H9 (cell line): ENCODE measurements around the gene WDR36. TPM values are rescaled to one million over a fixed set of nuclear protein-coding genes. Genes with fewer than 3 reads are reported as not detected.

Experiments used
- DNase-seq: peaks from one replicate; pipeline ENCODE4 v3.0.0-alpha.2; 2017
- H2AFZ ChIP-seq: one replicate; pipeline ENCODE4 v1.6.1; 2013; ENCODE audit warnings: mild to moderate bottlenecking, low read length, control low read depth, moderate library complexity
- H2AK5ac ChIP-seq: 2 replicates; pipeline ENCODE4 v1.6.1; 2013; ENCODE audit warnings: low read length, control low read depth, mixed read lengths; ENCODE audit not compliant: insufficient read length
- H2BK120ac ChIP-seq: one replicate; pipeline ENCODE4 v1.6.1; 2013; ENCODE audit warnings: low read depth, mild to moderate bottlenecking, low read length, control low read depth, inconsistent platforms; ENCODE audit not compliant: poor library complexity, severe bottlenecking
- H2BK12ac ChIP-seq: 2 replicates; pipeline ENCODE4 v1.6.1; 2013; ENCODE audit warnings: low read length, control low read depth, mixed read lengths, low read depth; ENCODE audit not compliant: insufficient read length
- H2BK15ac ChIP-seq: 2 replicates; pipeline ENCODE4 v1.6.1; 2013; ENCODE audit warnings: low read depth, low read length, control low read depth
- H2BK20ac ChIP-seq: one replicate; pipeline ENCODE4 v1.6.1; 2013; ENCODE audit warnings: low read depth, mild to moderate bottlenecking, low read length, control low read depth, inconsistent platforms; ENCODE audit not compliant: poor library complexity, severe bottlenecking
- H2BK5ac ChIP-seq: 2 replicates; pipeline ENCODE4 v1.6.1; 2013; ENCODE audit warnings: low read length, control low read depth, mixed read lengths; ENCODE audit not compliant: insufficient read length
- H3K14ac ChIP-seq: 2 replicates; pipeline ENCODE4 v1.6.1; 2013; ENCODE audit warnings: low read length, control low read depth; ENCODE audit not compliant: insufficient read depth
- H3K18ac ChIP-seq: 2 replicates; pipeline ENCODE4 v1.6.1; 2013; ENCODE audit warnings: low read depth, mild to moderate bottlenecking, mixed read lengths, low read length, control low read depth; ENCODE audit not compliant: insufficient read length
- H3K23ac ChIP-seq: 2 replicates; pipeline ENCODE4 v1.6.1; 2013; ENCODE audit warnings: low read length, control low read depth, mixed read lengths, low read depth; ENCODE audit not compliant: insufficient read length
- H3K23me2 ChIP-seq: 2 replicates; pipeline ENCODE4 v1.6.1; 2013; ENCODE audit warnings: low read depth, mild to moderate bottlenecking, mixed read lengths, low read length, control low read depth; ENCODE audit not compliant: insufficient read length, poor library complexity, severe bottlenecking
- H3K27ac ChIP-seq: 2 replicates; pipeline ENCODE4 v1.5.1; 2013; ENCODE audit warnings: low read length, control low read depth, mixed read lengths, low read depth; ENCODE audit not compliant: insufficient read length
- H3K27me3 ChIP-seq: 2 replicates; pipeline ENCODE4 v1.6.1; 2013; ENCODE audit warnings: low read length, control low read depth, inconsistent platforms; ENCODE audit not compliant: insufficient read depth
- H3K4ac ChIP-seq: 2 replicates; pipeline ENCODE4 v1.6.1; 2013; ENCODE audit warnings: low read depth, mild to moderate bottlenecking, control low read depth, inconsistent platforms, low read length, moderate library complexity
- H3K4me1 ChIP-seq: 2 replicates; pipeline ENCODE4 v1.6.1; 2013; ENCODE audit warnings: low read length, control low read depth, inconsistent platforms; ENCODE audit not compliant: insufficient read depth
- H3K4me2 ChIP-seq: 2 replicates; pipeline ENCODE4 v1.6.1; 2013; ENCODE audit warnings: low read length, control low read depth, mixed read lengths; ENCODE audit not compliant: insufficient read length, insufficient read depth
- H3K56ac ChIP-seq: 2 replicates; pipeline ENCODE4 v1.6.1; 2013; ENCODE audit warnings: low read depth, mild to moderate bottlenecking, mixed read lengths, low read length, control low read depth; ENCODE audit not compliant: insufficient read length
- H3K79me1 ChIP-seq: 2 replicates; pipeline ENCODE4 v1.6.1; 2013; ENCODE audit warnings: low read depth, mild to moderate bottlenecking, moderate library complexity, low read length, control low read depth, inconsistent platforms; ENCODE audit not compliant: insufficient read depth, poor library complexity, severe bottlenecking
- H3K79me2 ChIP-seq: 2 replicates; pipeline ENCODE4 v1.6.1; 2013; ENCODE audit warnings: low read length, control low read depth, inconsistent platforms; ENCODE audit not compliant: insufficient read depth
- H3K9ac ChIP-seq: 2 replicates; pipeline ENCODE4 v1.6.1; 2013; ENCODE audit warnings: low read length, control low read depth, mixed read lengths; ENCODE audit not compliant: insufficient read length; ENCODE audit errors: extremely low read depth
- H3K9me3 ChIP-seq: one replicate; pipeline ENCODE4 v1.6.1; 2013; ENCODE audit warnings: low read depth, low read length, inconsistent platforms; ENCODE audit not compliant: control insufficient read depth
- H3T11ph ChIP-seq: one replicate; pipeline ENCODE4 v1.6.1; 2013; ENCODE audit warnings: mild to moderate bottlenecking, low read length, control low read depth, inconsistent platforms
- H4K20me1 ChIP-seq: one replicate; pipeline ENCODE4 v1.6.1; 2013; ENCODE audit not compliant: control insufficient read depth, insufficient read length, insufficient read depth
- H4K5ac ChIP-seq: 2 replicates; pipeline ENCODE4 v1.6.1; 2013; ENCODE audit warnings: low read depth, mild to moderate bottlenecking, mixed read lengths, low read length, control low read depth; ENCODE audit not compliant: insufficient read length
- H4K8ac ChIP-seq: replicated peaks from 2 replicates; pipeline ENCODE4 v1.6.1; 2013; ENCODE audit warnings: low read length, control low read depth, mixed read lengths, low read depth; ENCODE audit not compliant: insufficient read length
- H4K91ac ChIP-seq: 2 replicates; pipeline ENCODE4 v1.6.1; 2013; ENCODE audit warnings: low read depth, mild to moderate bottlenecking, moderate library complexity, mixed read lengths, low read length, control low read depth; ENCODE audit not compliant: insufficient read length
- H3K27ac Mint-ChIP-seq, 3 experiments: 2 replicates in 2 of 3; 3 replicates in 1 of 3; pipeline ENCODE4 v1.8.0; 2020 to 2021; ENCODE audit warnings: mixed read lengths in 3 of 3, mild to moderate bottlenecking in 1 of 3, moderate library complexity in 1 of 3
- H3K27me3 Mint-ChIP-seq: 2 replicates; pipeline ENCODE4 v1.8.0; 2021; ENCODE audit warnings: low read depth, mild to moderate bottlenecking, moderate library complexity, mixed read lengths
- H3K36me3 Mint-ChIP-seq, 3 experiments: 2 replicates in 2 of 3; 3 replicates in 1 of 3; pipeline ENCODE4 v1.8.0; 2020 to 2021; ENCODE audit warnings: low read depth in 3 of 3, mixed read lengths in 3 of 3; ENCODE audit not compliant: insufficient read depth in 1 of 3
- H3K4me1 Mint-ChIP-seq, 2 experiments: 2 replicates each; pipeline ENCODE4 v1.8.0; 2020; ENCODE audit warnings: mixed read lengths in 2 of 2
- H3K4me3 Mint-ChIP-seq, 2 experiments: 2 replicates in 1 of 2; 3 replicates in 1 of 2; pipeline ENCODE4 v1.8.0; 2020 to 2021; ENCODE audit warnings: mild to moderate bottlenecking in 2 of 2, mixed read lengths in 2 of 2, moderate library complexity in 1 of 2
- H3K9me3 Mint-ChIP-seq, 2 experiments: 2 replicates in 1 of 2; 3 replicates in 1 of 2; pipeline ENCODE4 v1.8.0; 2020; ENCODE audit warnings: mild to moderate bottlenecking in 2 of 2, mixed read lengths in 2 of 2, moderate library complexity in 1 of 2
- WGBS: extraction: QIAGEN DNeasy Blood & Tissue Kit; methylation state at CpG from one replicate; pipeline ENCODE4 v1.1.7; 2013; ENCODE audit warnings: missing lambda C conversion rate, low lambda C conversion rate, mixed read lengths; ENCODE audit not compliant: insufficient read length; ENCODE audit errors: extremely low coverage; 5-methylcytosine and 5-hydroxymethylcytosine counted together
- total RNA-seq: library from RNA; stranded (reverse); gene quantifications from 2 replicates; pipeline ENCODE4 v1.2.1, GENCODE V29; 2021
- TF ChIP-seq, protein P1 (sequence below): fragments of 200-600 bp; sonication (generic); conservative IDR thresholded peaks from 3 replicates; pipeline ENCODE4 v1.8.0; 2021; ENCODE audit warnings: antibody characterized with exemption, mild to moderate bottlenecking

Gene WDR36
- total RNA-seq, 1 experiment from 2014 or later = 42.0 TPM

DNA sequence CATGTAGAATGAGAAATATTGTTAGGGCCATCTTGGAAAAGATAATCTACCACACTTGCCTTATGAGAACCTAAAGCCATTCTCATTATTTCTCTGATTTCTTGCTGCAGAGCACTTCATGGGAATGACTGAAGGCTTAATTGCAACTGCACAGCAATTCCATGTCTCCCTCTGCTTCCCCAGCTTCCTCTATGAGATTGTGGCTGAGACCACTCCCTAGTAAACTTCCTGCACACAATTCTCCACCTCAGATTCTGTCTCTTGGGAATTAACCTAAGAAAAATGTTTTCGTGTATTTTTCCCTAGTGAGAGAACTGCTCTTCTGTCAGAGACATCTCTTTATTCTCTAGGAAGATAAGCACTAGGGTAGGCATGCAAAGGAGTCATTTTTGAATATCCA is 76.5 kb downstream of the WDR36 start:
- TF ChIP-seq, protein P1, sequence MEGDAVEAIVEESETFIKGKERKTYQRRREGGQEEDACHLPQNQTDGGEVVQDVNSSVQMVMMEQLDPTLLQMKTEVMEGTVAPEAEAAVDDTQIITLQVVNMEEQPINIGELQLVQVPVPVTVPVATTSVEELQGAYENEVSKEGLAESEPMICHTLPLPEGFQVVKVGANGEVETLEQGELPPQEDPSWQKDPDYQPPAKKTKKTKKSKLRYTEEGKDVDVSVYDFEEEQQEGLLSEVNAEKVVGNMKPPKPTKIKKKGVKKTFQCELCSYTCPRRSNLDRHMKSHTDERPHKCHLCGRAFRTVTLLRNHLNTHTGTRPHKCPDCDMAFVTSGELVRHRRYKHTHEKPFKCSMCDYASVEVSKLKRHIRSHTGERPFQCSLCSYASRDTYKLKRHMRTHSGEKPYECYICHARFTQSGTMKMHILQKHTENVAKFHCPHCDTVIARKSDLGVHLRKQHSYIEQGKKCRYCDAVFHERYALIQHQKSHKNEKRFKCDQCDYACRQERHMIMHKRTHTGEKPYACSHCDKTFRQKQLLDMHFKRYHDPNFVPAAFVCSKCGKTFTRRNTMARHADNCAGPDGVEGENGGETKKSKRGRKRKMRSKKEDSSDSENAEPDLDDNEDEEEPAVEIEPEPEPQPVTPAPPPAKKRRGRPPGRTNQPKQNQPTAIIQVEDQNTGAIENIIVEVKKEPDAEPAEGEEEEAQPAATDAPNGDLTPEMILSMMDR = no peak
- Mint-ChIP-seq H3K36me3 (no peaks in the 10 kb centered on the region), H3K4me1 (peaks cover 11 to 24% of the 10 kb centered on the region in 2 experiments), H3K27ac (no peak overlapping the region; a peak in 1 of 7 replicates), H3K27me3 (no peaks in the 10 kb centered on the region), H3K9me3 (no peaks in the 10 kb centered on the region), H3K4me3 (no peak overlapping the region)
- H3T11ph ChIP-seq = no peak overlapping the region
- no peak overlapping the region for H3K27ac ChIP-seq
- H2BK15ac ChIP-seq = no peak overlapping the region
- H4K5ac ChIP-seq = no peak overlapping the region
- no peak overlapping the region for H3K14ac ChIP-seq
- no peak overlapping the region for H2AFZ ChIP-seq
- H2BK5ac ChIP-seq = no peak overlapping the region
- no peak overlapping the region for H2AK5ac ChIP-seq
- no peaks in the 10 kb centered on the region for H3K23me2 ChIP-seq
- no peak overlapping the region for H3K56ac ChIP-seq
- no peaks in the 10 kb centered on the region for H3K27me3 ChIP-seq
- H3K79me2 ChIP-seq = no peaks in the 10 kb centered on the region
- H3K9ac ChIP-seq = no peak overlapping the region
- no peaks in the 10 kb centered on the region for H3K79me1 ChIP-seq
- H3K4me1 ChIP-seq = no peaks in the 10 kb centered on the region
- H2BK20ac ChIP-seq = no peak overlapping the region
- DNase-seq = no peak
- no peak overlapping the region for H2BK120ac ChIP-seq
- H3K9me3 ChIP-seq = no peaks in the 10 kb centered on the region
- H4K8ac ChIP-seq = no peak overlapping the region
- no peak overlapping the region for H3K23ac ChIP-seq
- H3K4me2 ChIP-seq = no peak overlapping the region
- H4K91ac ChIP-seq = no peak overlapping the region
- no peak overlapping the region for H3K18ac ChIP-seq
- H2BK12ac ChIP-seq = no peak overlapping the region
- H4K20me1 ChIP-seq = no peaks in the 10 kb centered on the region
- no peak overlapping the region for H3K4ac ChIP-seq
- WGBS = no CpG with 5 or more reads among the region's 1 CpG
